Liver (tissue), 9 donors: ENCODE results near the gene FLT1. TPM values are rescaled to one million over a fixed set of nuclear protein-coding genes. Genes with fewer than 3 reads are reported as not detected.

Experiments
- DNase-seq: peaks from one replicate; pipeline ENCODE4 v3.0.0-alpha.2; 2017; ENCODE audit warnings: low spot score
- H3K27ac ChIP-seq, 2 donors: one replicate each; pipeline ENCODE4 v1.7.0; 2013; ENCODE audit warnings: inconsistent platforms in 2 of 2, low read length in 2 of 2, control low read depth in 1 of 2, low read depth in 1 of 2, mild to moderate bottlenecking in 1 of 2
- H3K27me3 ChIP-seq, 4 donors: one replicate each; pipeline versions ENCODE4 v1.6.1 to v1.7.0; 2013; ENCODE audit warnings: low read length in 3 of 4, inconsistent platforms in 1 of 4, mild to moderate bottlenecking in 1 of 4, moderate library complexity in 1 of 4; ENCODE audit not compliant: control insufficient read depth in 4 of 4, insufficient read depth in 4 of 4
- H3K36me3 ChIP-seq, 4 donors: one replicate each; pipeline versions ENCODE4 v1.6.1 to v1.7.0; 2013; ENCODE audit warnings: low read length in 3 of 4, mild to moderate bottlenecking in 3 of 4, low read depth in 1 of 4, moderate library complexity in 1 of 4; ENCODE audit not compliant: control insufficient read depth in 4 of 4, insufficient read depth in 3 of 4
- H3K4me1 ChIP-seq, 4 donors: one replicate each; pipeline versions ENCODE4 v1.6.1 to v1.7.0; 2013; ENCODE audit warnings: low read length in 3 of 4, mild to moderate bottlenecking in 3 of 4, moderate library complexity in 1 of 4; ENCODE audit not compliant: control insufficient read depth in 4 of 4, insufficient read depth in 4 of 4
- H3K4me3 ChIP-seq, 3 donors: one replicate each; pipeline versions ENCODE4 v1.6.1 to v1.7.0; 2013; ENCODE audit warnings: low read length in 3 of 3, control low read depth in 1 of 3, low read depth in 1 of 3, mild to moderate bottlenecking in 1 of 3
- H3K9ac ChIP-seq, 2 donors: one replicate each; pipeline ENCODE4 v1.7.0; 2013; ENCODE audit warnings: low read length in 2 of 2, mild to moderate bottlenecking in 2 of 2, moderate library complexity in 2 of 2, control low read depth in 1 of 2, low read depth in 1 of 2
- H3K9me3 ChIP-seq, 4 donors: one replicate each; pipeline versions ENCODE4 v1.6.1 to v1.7.0; 2013; ENCODE audit warnings: low read length in 3 of 4; ENCODE audit not compliant: control insufficient read depth in 4 of 4
- EGR1 ChIP-seq, 2 donors: IDR thresholded peaks; 2 replicates each; pipeline ENCODE4 v1.6.1; 2016 to 2018; ENCODE audit warnings: antibody characterized with exemption in 2 of 2, low read depth in 2 of 2
- FOXA1 ChIP-seq: IDR thresholded peaks from 2 replicates; pipeline ENCODE4 v1.6.1; 2016; ENCODE audit warnings: antibody characterized with exemption
- FOXA2 ChIP-seq: IDR thresholded peaks from 2 replicates; pipeline ENCODE4 v1.6.1; 2016; ENCODE audit warnings: antibody characterized with exemption
- GABPA ChIP-seq, 2 donors: IDR thresholded peaks in 1 of 2; conservative IDR thresholded peaks in 1 of 2; 2 replicates each; pipeline ENCODE4 v1.6.1; 2016; ENCODE audit warnings: antibody characterized with exemption in 2 of 2, mild to moderate bottlenecking in 1 of 2, moderate library complexity in 1 of 2
- HNF4A ChIP-seq, 2 donors: conservative IDR thresholded peaks; 2 replicates each; pipeline ENCODE4 v1.6.1; 2016; ENCODE audit warnings: antibody characterized with exemption in 2 of 2, mild to moderate bottlenecking in 2 of 2
- HNF4G ChIP-seq: IDR thresholded peaks from 2 replicates; pipeline ENCODE4 v1.6.1; 2016; ENCODE audit warnings: antibody characterized with exemption
- JUND ChIP-seq, 2 donors: IDR thresholded peaks; 2 replicates each; pipeline ENCODE4 v1.6.1; 2016; ENCODE audit warnings: antibody characterized with exemption in 2 of 2
- NR2F2 ChIP-seq: IDR thresholded peaks from 2 replicates; pipeline ENCODE4 v1.6.1; 2016; ENCODE audit warnings: antibody characterized with exemption
- RXRA ChIP-seq, 2 donors: IDR thresholded peaks; 2 replicates each; pipeline ENCODE4 v1.6.1; 2017 to 2018; ENCODE audit warnings: antibody characterized with exemption in 2 of 2, mild to moderate bottlenecking in 1 of 2
- SP1 ChIP-seq: IDR thresholded peaks from 2 replicates; pipeline ENCODE4 v1.6.1; 2018; ENCODE audit warnings: antibody characterized with exemption, mild to moderate bottlenecking
- TAF1 ChIP-seq: conservative IDR thresholded peaks from 2 replicates; pipeline ENCODE4 v1.6.1; 2016; ENCODE audit warnings: antibody characterized with exemption, mild to moderate bottlenecking
- WGBS: extraction: QIAGEN DNeasy Blood & Tissue Kit; methylation state at CpG from one replicate; pipeline ENCODE4 v1.1.7; 2013; 5-methylcytosine and 5-hydroxymethylcytosine counted together
- polyA plus RNA-seq, 2 donors: library from polyadenylated mRNA; stranded (reverse) in 1 of 2; unstranded in 1 of 2; fragments of 200-250 nt in 1 of 2; fragments of >200 nt in 1 of 2; fragmentation: Nextera tagmentation in 1 of 2; extraction: Ambion mirVana in 1 of 2; gene quantifications; one replicate each; pipeline versions ENCODE4 v1.2.1 to v1.2.3, GENCODE V29; 2013 to 2015
- total RNA-seq, 2 donors: library from RNA; depleted of rRNA; stranded (reverse); fragments of >200 nt; gene quantifications; one replicate each; pipeline ENCODE4 v1.2.3, GENCODE V29; 2014
- TF ChIP-seq, protein P1 (sequence below): IDR thresholded peaks from 2 replicates; pipeline ENCODE4 v1.6.1; 2016; ENCODE audit warnings: antibody characterized with exemption
- TF ChIP-seq, protein P2 (sequence below): IDR thresholded peaks from 2 replicates; pipeline ENCODE4 v1.6.1; 2016; ENCODE audit warnings: antibody characterized with exemption
- TF ChIP-seq, protein P3 (sequence below): fragments of 150-350 bp; IDR thresholded peaks from 2 replicates; pipeline ENCODE4 v1.5.1; 2017; ENCODE audit warnings: improper control_type of control experiment, low read depth, low read length; ENCODE audit not compliant: missing input control
- TF ChIP-seq, protein P4 (sequence below): IDR thresholded peaks from 2 replicates; pipeline ENCODE4 v1.6.1; 2016; ENCODE audit warnings: antibody characterized with exemption
- TF ChIP-seq, protein P5 (sequence below): IDR thresholded peaks from 2 replicates; pipeline ENCODE4 v1.6.1; 2016; ENCODE audit warnings: antibody characterized with exemption, mild to moderate bottlenecking
- donor health status: healthy.
- donor health status: healthy.
- donor health status: healthy.
- donor health status: healthy.
- donor health status: healthy.

Gene FLT1
- total and polyA plus RNA-seq, 4 donors, result 4.1 to 19.7 (median 9.3) TPM

DNA sequence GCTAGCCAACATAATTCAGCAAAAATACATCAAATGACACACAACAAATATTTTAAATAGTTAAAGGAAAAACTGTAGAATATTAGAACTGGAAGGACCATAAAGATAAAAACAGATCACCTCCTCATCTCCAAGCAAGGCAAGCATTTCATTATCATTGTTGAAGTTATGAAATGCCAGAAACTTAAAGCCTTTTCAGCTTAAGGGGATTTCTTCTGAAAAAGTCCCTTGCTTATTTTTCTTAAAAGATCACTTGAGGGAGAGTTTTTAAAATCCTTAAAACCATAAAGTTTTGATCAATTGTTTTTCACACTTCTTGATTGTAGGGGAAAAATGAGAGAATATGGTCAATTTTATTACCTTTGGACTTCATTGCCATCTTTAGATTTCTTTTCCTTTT is 37.4 kb downstream of the FLT1 start:
- Histone ChIP-seq H3K27ac (no peak overlapping the region), H3K9me3 (no peaks in the 10 kb centered on the region), H3K27me3 (peaks cover 0 to 8% (median 3%) of the 10 kb centered on the region in 4 donors), H3K9ac (no peak overlapping the region), H3K4me3 (no peak overlapping the region), H3K36me3 (no peaks in the 10 kb centered on the region), H3K4me1 (no peaks in the 10 kb centered on the region)
- TF ChIP-seq, protein P1, sequence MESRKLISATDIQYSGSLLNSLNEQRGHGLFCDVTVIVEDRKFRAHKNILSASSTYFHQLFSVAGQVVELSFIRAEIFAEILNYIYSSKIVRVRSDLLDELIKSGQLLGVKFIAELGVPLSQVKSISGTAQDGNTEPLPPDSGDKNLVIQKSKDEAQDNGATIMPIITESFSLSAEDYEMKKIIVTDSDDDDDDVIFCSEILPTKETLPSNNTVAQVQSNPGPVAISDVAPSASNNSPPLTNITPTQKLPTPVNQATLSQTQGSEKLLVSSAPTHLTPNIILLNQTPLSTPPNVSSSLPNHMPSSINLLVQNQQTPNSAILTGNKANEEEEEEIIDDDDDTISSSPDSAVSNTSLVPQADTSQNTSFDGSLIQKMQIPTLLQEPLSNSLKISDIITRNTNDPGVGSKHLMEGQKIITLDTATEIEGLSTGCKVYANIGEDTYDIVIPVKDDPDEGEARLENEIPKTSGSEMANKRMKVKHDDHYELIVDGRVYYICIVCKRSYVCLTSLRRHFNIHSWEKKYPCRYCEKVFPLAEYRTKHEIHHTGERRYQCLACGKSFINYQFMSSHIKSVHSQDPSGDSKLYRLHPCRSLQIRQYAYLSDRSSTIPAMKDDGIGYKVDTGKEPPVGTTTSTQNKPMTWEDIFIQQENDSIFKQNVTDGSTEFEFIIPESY, result no peak
- no peak for TF ChIP-seq SP1
- TF ChIP-seq RXRA (IDR thresholded peaks at IDR 0.05), result no peak
- TF ChIP-seq FOXA2, result no peak
- TF ChIP-seq, protein P2, sequence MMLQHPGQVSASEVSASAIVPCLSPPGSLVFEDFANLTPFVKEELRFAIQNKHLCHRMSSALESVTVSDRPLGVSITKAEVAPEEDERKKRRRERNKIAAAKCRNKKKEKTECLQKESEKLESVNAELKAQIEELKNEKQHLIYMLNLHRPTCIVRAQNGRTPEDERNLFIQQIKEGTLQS, result no peak
- TF ChIP-seq, protein P3, sequence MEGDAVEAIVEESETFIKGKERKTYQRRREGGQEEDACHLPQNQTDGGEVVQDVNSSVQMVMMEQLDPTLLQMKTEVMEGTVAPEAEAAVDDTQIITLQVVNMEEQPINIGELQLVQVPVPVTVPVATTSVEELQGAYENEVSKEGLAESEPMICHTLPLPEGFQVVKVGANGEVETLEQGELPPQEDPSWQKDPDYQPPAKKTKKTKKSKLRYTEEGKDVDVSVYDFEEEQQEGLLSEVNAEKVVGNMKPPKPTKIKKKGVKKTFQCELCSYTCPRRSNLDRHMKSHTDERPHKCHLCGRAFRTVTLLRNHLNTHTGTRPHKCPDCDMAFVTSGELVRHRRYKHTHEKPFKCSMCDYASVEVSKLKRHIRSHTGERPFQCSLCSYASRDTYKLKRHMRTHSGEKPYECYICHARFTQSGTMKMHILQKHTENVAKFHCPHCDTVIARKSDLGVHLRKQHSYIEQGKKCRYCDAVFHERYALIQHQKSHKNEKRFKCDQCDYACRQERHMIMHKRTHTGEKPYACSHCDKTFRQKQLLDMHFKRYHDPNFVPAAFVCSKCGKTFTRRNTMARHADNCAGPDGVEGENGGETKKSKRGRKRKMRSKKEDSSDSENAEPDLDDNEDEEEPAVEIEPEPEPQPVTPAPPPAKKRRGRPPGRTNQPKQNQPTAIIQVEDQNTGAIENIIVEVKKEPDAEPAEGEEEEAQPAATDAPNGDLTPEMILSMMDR, result no peak
- TF ChIP-seq GABPA (IDR thresholded peaks at IDR 0.05 in 1 of 2, conservative IDR thresholded peaks at IDR 0.05 in 1 of 2), result no peak
- TF ChIP-seq TAF1, result no peak
- DNase-seq, result no peak

DNA sequence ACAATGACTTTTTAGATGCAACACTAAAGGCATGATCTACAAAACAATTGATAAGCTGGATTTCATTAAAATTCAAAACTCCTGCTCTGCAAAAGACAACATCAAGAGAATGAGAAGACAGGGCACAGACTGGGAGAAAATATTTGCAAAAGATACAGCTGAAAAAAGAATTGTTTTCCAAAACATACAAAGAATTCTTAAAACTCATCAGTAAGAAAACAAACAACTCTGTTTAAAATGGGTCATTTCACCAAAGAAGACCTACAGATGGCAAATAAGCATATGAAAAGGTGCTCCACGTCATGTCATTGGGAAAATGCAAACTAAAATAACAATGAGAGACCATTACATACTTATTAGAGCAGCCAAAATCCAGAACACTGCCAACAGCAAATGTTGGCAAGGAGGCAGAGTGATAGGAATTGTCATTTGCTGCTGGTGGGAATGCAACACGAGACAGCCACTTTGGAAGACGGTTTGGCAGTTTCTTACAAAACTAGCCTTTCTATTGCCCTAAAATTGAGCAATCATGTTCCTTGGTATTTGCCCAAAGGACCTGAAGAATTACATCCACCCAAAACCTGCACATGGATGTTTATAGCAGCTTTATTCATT is 39.2 kb downstream of the FLT1 start:
- no peak overlapping the region for H3K9ac ChIP-seq
- no peaks in the 10 kb centered on the region for H3K4me1 ChIP-seq
- peaks cover 0 to 8% (median 3%) of the 10 kb centered on the region in 4 donors for H3K27me3 ChIP-seq
- no peaks in the 10 kb centered on the region for H3K9me3 ChIP-seq
- WGBS, result 58% methylated on average over 3 of the region's 3 CpGs
- H3K27ac ChIP-seq, result no peak overlapping the region
- DNase-seq, result no peak
- TF ChIP-seq, protein P3, result no peak
- TF ChIP-seq TAF1 (no peak), SP1 (no peak), GABPA (IDR thresholded peaks at IDR 0.05 in 1 of 2, conservative IDR thresholded peaks at IDR 0.05 in 1 of 2) (no peak), FOXA1 (no peak), EGR1 (IDR thresholded peaks at IDR 0.05; ENCODE audit: low read depth in 2 of 2) (no peak), FOXA2 (no peak), NR2F2 (no peak), HNF4G (no peak), RXRA (IDR thresholded peaks at IDR 0.05) (no peak), JUND (IDR thresholded peaks at IDR 0.05) (no peak), HNF4A (conservative IDR thresholded peaks at IDR 0.05) (no peak)
- TF ChIP-seq, protein P1, result no peak
- TF ChIP-seq, protein P4, sequence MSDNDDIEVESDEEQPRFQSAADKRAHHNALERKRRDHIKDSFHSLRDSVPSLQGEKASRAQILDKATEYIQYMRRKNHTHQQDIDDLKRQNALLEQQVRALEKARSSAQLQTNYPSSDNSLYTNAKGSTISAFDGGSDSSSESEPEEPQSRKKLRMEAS, result no peak
- TF ChIP-seq, protein P5, sequence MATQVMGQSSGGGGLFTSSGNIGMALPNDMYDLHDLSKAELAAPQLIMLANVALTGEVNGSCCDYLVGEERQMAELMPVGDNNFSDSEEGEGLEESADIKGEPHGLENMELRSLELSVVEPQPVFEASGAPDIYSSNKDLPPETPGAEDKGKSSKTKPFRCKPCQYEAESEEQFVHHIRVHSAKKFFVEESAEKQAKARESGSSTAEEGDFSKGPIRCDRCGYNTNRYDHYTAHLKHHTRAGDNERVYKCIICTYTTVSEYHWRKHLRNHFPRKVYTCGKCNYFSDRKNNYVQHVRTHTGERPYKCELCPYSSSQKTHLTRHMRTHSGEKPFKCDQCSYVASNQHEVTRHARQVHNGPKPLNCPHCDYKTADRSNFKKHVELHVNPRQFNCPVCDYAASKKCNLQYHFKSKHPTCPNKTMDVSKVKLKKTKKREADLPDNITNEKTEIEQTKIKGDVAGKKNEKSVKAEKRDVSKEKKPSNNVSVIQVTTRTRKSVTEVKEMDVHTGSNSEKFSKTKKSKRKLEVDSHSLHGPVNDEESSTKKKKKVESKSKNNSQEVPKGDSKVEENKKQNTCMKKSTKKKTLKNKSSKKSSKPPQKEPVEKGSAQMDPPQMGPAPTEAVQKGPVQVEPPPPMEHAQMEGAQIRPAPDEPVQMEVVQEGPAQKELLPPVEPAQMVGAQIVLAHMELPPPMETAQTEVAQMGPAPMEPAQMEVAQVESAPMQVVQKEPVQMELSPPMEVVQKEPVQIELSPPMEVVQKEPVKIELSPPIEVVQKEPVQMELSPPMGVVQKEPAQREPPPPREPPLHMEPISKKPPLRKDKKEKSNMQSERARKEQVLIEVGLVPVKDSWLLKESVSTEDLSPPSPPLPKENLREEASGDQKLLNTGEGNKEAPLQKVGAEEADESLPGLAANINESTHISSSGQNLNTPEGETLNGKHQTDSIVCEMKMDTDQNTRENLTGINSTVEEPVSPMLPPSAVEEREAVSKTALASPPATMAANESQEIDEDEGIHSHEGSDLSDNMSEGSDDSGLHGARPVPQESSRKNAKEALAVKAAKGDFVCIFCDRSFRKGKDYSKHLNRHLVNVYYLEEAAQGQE, result no peak
- TF ChIP-seq, protein P2, result no peak
- no peak overlapping the region for H3K4me3 ChIP-seq
- H3K36me3 ChIP-seq, result no peaks in the 10 kb centered on the region
